HFFc6 (cell line): ENCODE data around the gene PRELP. TPM values are rescaled to one million over a fixed set of nuclear protein-coding genes. Genes with fewer than 3 reads are reported as not detected.

Experiments used
- DNase-seq: peaks from one replicate; pipeline ENCODE4 v3.0.0-alpha.2; 2018
- H3K27ac Mint-ChIP-seq: 2 replicates; pipeline ENCODE4 v1.8.0; 2020; ENCODE audit warnings: mild to moderate bottlenecking, mixed read lengths
- H3K27me3 Mint-ChIP-seq: 2 replicates; pipeline ENCODE4 v1.8.0; 2021; ENCODE audit warnings: mild to moderate bottlenecking, moderate library complexity, mixed read lengths; ENCODE audit not compliant: insufficient read depth
- H3K36me3 Mint-ChIP-seq: 2 replicates; pipeline ENCODE4 v1.8.0; 2021; ENCODE audit warnings: low read depth, mixed read lengths
- H3K4me1 Mint-ChIP-seq: 2 replicates; pipeline ENCODE4 v1.8.0; 2020; ENCODE audit warnings: low read depth, mixed read lengths
- H3K4me3 Mint-ChIP-seq: 2 replicates; pipeline ENCODE4 v1.8.0; 2020; ENCODE audit warnings: mild to moderate bottlenecking, moderate library complexity, mixed read lengths
- H3K9me3 Mint-ChIP-seq: 2 replicates; pipeline ENCODE4 v1.8.0; 2020; ENCODE audit warnings: mild to moderate bottlenecking, mixed read lengths
- CTCF ChIP-seq: fragments of 200-600 bp; sonication (generic); IDR thresholded peaks from 2 replicates; pipeline ENCODE4 v1.5.0; 2021; ENCODE audit warnings: antibody characterized with exemption, mild to moderate bottlenecking
- total RNA-seq, 6 experiments: library from RNA; stranded (reverse); fragmentation: NEBNext Ultra II Directional; extraction: Animal tissue kit (Norgen Biotek cat#: 25700); gene quantifications; 2 replicates in 1 of 6; 3 replicates in 5 of 6; pipeline ENCODE4 v1.2.3, GENCODE V29; 2021

Gene PRELP
- total RNA-seq, 6 experiments from 2014 or later = 0.59 to 0.81 (median 0.70) TPM

DNA sequence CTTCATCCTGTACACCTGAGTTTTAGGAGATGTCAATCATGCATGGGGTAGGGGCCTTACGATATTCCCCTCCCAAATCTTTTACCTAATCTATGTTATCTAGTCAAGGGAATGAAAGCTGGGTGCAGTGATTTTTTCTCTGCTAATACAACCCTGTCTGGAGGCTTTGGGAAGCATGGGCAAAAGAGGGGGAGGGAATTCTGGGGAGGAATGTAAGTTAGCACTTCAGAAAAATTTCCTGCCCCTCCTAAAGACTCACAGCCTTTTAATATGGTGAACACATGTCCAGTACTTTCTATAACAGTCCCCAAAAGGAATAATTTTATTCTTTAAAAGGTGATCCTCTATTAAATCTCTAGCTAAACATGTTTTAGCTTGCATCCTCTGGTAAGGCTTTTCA lies 25.6 kb upstream of the PRELP start:
- Mint-ChIP-seq H3K27me3 (peaks cover 31% of the 10 kb centered on the region), H3K4me3 (no peak overlapping the region), H3K36me3 (no peaks in the 10 kb centered on the region; the same call in 1 of the 2 replicates), H3K27ac (no peak overlapping the region), H3K4me1 (peaks cover 17% of the 10 kb centered on the region; the same call in 1 of the 2 replicates), H3K9me3 (peaks cover 8% of the 10 kb centered on the region)
- no peak for DNase-seq
- TF ChIP-seq CTCF = no peak

- no peak for DNase-seq
- peaks cover 31% of the 10 kb centered on the region for H3K27me3 Mint-ChIP-seq
- H3K9me3 Mint-ChIP-seq = peaks cover 3% of the 10 kb centered on the region; the same call in 1 of the 2 replicates
- H3K4me3 Mint-ChIP-seq = no peak overlapping the region
- H3K4me1 Mint-ChIP-seq = peaks cover 17% of the 10 kb centered on the region; the same call in 1 of the 2 replicates
- no peak for TF ChIP-seq CTCF
- H3K27ac Mint-ChIP-seq = no peak overlapping the region
- H3K36me3 Mint-ChIP-seq = no peaks in the 10 kb centered on the region
These were observed 25.0 kb upstream of the PRELP start for GRCh38 chr1:203450479-203451149.

- H3K4me1 Mint-ChIP-seq = peaks cover 17% of the 10 kb centered on the region; the same call in 1 of the 2 replicates
- H3K4me3 Mint-ChIP-seq = no peak overlapping the region
- no peaks in the 10 kb centered on the region for H3K36me3 Mint-ChIP-seq
- TF ChIP-seq CTCF = no peak
- no peak overlapping the region for H3K27ac Mint-ChIP-seq
- H3K27me3 Mint-ChIP-seq = peaks cover 33% of the 10 kb centered on the region
- H3K9me3 Mint-ChIP-seq = no peaks in the 10 kb centered on the region
- DNase-seq = no peak
These were observed 23.5 kb upstream of the PRELP start for GRCh38 chr1:203451836-203452784.

GRCh38 chr1:203453016-203453415 lies 22.6 kb upstream of the PRELP start:
- no peak for TF ChIP-seq CTCF
- Mint-ChIP-seq H3K27ac (no peak overlapping the region), H3K9me3 (no peaks in the 10 kb centered on the region), H3K4me3 (no peak overlapping the region), H3K36me3 (no peaks in the 10 kb centered on the region), H3K4me1 (peaks cover 17% of the 10 kb centered on the region; the same call in 1 of the 2 replicates), H3K27me3 (peaks cover 32% of the 10 kb centered on the region)
- no peak for DNase-seq

- H3K4me3 Mint-ChIP-seq = no peak overlapping the region
- DNase-seq = no peak
- peaks cover 13% of the 10 kb centered on the region; the same call in 1 of the 2 replicates for H3K4me1 Mint-ChIP-seq
- no peak for TF ChIP-seq CTCF
- peaks cover 32% of the 10 kb centered on the region for H3K27me3 Mint-ChIP-seq
- no peaks in the 10 kb centered on the region for H3K9me3 Mint-ChIP-seq
- H3K36me3 Mint-ChIP-seq = no peaks in the 10 kb centered on the region
- no peak overlapping the region for H3K27ac Mint-ChIP-seq
These were observed 22.0 kb upstream of the PRELP start for GRCh38 chr1:203453616-203454015.
